SK-N-SH treated with all-trans-retinoic acid at 6 μM for 48 hours (cell line): ENCODE results near the gene PI16.

Experiments
- ATAC-seq: fragments of 200-7000 bp; cut with Tn5 transposase; 3 replicates; pipeline ENCODE4 v1.9.1; 2020; ENCODE audit warnings: mild to moderate bottlenecking, moderate library complexity
- ARNTL ChIP-seq: fragments of 450-650 bp; formaldehyde crosslinking; IDR thresholded peaks from 2 replicates; pipeline ENCODE4 v1.5.0; 2020; ENCODE audit warnings: low read depth, mild to moderate bottlenecking, moderate library complexity, borderline replicate concordance
- BACH2 ChIP-seq: fragments of 250-450 bp; sonication (Bioruptor Pico); IDR thresholded peaks from 2 replicates; pipeline ENCODE4 v1.9.0; 2021; ENCODE audit warnings: mild to moderate bottlenecking, borderline replicate concordance
- CREB5 ChIP-seq: fragments of 250-450 bp; sonication (Bioruptor Pico); IDR thresholded peaks from 2 replicates; pipeline ENCODE4 v1.5.1; 2020; ENCODE audit warnings: low read depth, mild to moderate bottlenecking, moderate library complexity
- CSDC2 ChIP-seq: fragments of 250-450 bp; sonication (Bioruptor Pico); IDR thresholded peaks from 2 replicates; pipeline ENCODE4 v1.5.0; 2020; ENCODE audit warnings: mild to moderate bottlenecking, moderate library complexity
- CSRNP3 ChIP-seq: fragments of 250-450 bp; sonication (Bioruptor Pico); IDR thresholded peaks from 2 replicates; pipeline ENCODE4 v1.5.1; 2021; ENCODE audit warnings: mild to moderate bottlenecking, moderate library complexity
- ESRRG ChIP-seq: fragments of 250-450 bp; sonication (Bioruptor Pico); IDR thresholded peaks from 2 replicates; pipeline ENCODE4 v1.6.1; 2021; ENCODE audit warnings: mild to moderate bottlenecking
- GLIS3 ChIP-seq: fragments of 250-450 bp; sonication (Bioruptor Pico); IDR thresholded peaks from 2 replicates; pipeline ENCODE4 v1.5.0; 2020; ENCODE audit warnings: mild to moderate bottlenecking, moderate library complexity
- ISL1 ChIP-seq: fragments of 250-450 bp; sonication (Bioruptor Pico); IDR thresholded peaks from 2 replicates; pipeline ENCODE4 v2.1.2; 2022; ENCODE audit warnings: mild to moderate bottlenecking, moderate library complexity
- OSR1 ChIP-seq: fragments of 250-450 bp; sonication (Bioruptor Pico); IDR thresholded peaks from 2 replicates; pipeline ENCODE4 v1.8.0; 2022; ENCODE audit warnings: moderate library complexity, mild to moderate bottlenecking, inconsistent platforms
- PATZ1 ChIP-seq: fragments of 250-450 bp; sonication (Bioruptor Pico); IDR thresholded peaks from 2 replicates; pipeline ENCODE4 v1.8.0; 2020; ENCODE audit warnings: mild to moderate bottlenecking, moderate library complexity, borderline replicate concordance
- POU6F1 ChIP-seq: fragments of 250-450 bp; sonication (Bioruptor Pico); IDR thresholded peaks from 2 replicates; pipeline ENCODE4 v1.8.0; 2021; ENCODE audit warnings: low read depth, mild to moderate bottlenecking, moderate library complexity, borderline replicate concordance
- PPARA ChIP-seq: fragments of 250-450 bp; sonication (Bioruptor Pico); IDR thresholded peaks from 2 replicates; pipeline ENCODE4 v1.5.0; 2020; ENCODE audit warnings: mild to moderate bottlenecking, borderline replicate concordance
- RARB ChIP-seq: fragments of 250-450 bp; sonication (Bioruptor Pico); IDR thresholded peaks from 2 replicates; pipeline ENCODE4 v1.8.0; 2021; ENCODE audit warnings: mild to moderate bottlenecking, moderate library complexity
- SNAI2 ChIP-seq: fragments of 250-450 bp; sonication (Bioruptor Pico); IDR thresholded peaks from 2 replicates; pipeline ENCODE4 v1.5.0; 2020; ENCODE audit warnings: mild to moderate bottlenecking, moderate library complexity
- TCF4 ChIP-seq: fragments of 250-450 bp; sonication (Bioruptor Pico); IDR thresholded peaks from 2 replicates; pipeline ENCODE4 v1.8.0; 2021; ENCODE audit warnings: mild to moderate bottlenecking, moderate library complexity, borderline replicate concordance
- TSHZ2 ChIP-seq: fragments of 250-450 bp; sonication (Bioruptor Pico); IDR thresholded peaks from 2 replicates; pipeline ENCODE4 v1.5.0; 2020; ENCODE audit warnings: mild to moderate bottlenecking, moderate library complexity
- ZC3H10 ChIP-seq: fragments of 250-450 bp; sonication (Bioruptor Pico); IDR thresholded peaks from 2 replicates; pipeline ENCODE4 v1.5.1; 2021; ENCODE audit warnings: mild to moderate bottlenecking, moderate library complexity
- ZFP3 ChIP-seq: fragments of 250-450 bp; sonication (Bioruptor Pico); IDR thresholded peaks from 2 replicates; pipeline ENCODE4 v1.5.0; 2020; ENCODE audit warnings: mild to moderate bottlenecking, moderate library complexity
- ZFP30 ChIP-seq: fragments of 450-650 bp; formaldehyde crosslinking; IDR thresholded peaks from 2 replicates; pipeline ENCODE4 v1.5.0; 2022; ENCODE audit warnings: mild to moderate bottlenecking, moderate library complexity
- ZNF565 ChIP-seq: fragments of 450-650 bp; formaldehyde crosslinking; conservative IDR thresholded peaks from 2 replicates; pipeline ENCODE4 v1.5.0; 2020; ENCODE audit warnings: low read depth, mild to moderate bottlenecking, moderate library complexity
- ZNF8 ChIP-seq: fragments of 450-650 bp; formaldehyde crosslinking; IDR thresholded peaks from 2 replicates; pipeline ENCODE4 v1.5.0; 2020; ENCODE audit warnings: mild to moderate bottlenecking, moderate library complexity

The PI16 gene

GRCh38 chr6:36959555-36960250, 5.2 kb downstream of the PI16 start:
- no peak for TF ChIP-seq GLIS3
- TF ChIP-seq PPARA (CRISPR knock-in tag), result no peak
- TF ChIP-seq BACH2 (CRISPR knock-in tag), result no peak
- no peak for TF ChIP-seq ARNTL
- TF ChIP-seq ESRRG (CRISPR knock-in tag), result no peak
- no peak for TF ChIP-seq CSDC2 (CRISPR knock-in tag)
- no peak for TF ChIP-seq POU6F1 (CRISPR knock-in tag)
- TF ChIP-seq ZNF8 (CRISPR knock-in tag), result no peak
- TF ChIP-seq OSR1 (CRISPR knock-in tag), result no peak
- TF ChIP-seq ZFP30 (CRISPR knock-in tag), result no peak
- no peak for TF ChIP-seq ISL1
- no peak for TF ChIP-seq ZFP3
- TF ChIP-seq TCF4, result no peak
- TF ChIP-seq CREB5 (CRISPR knock-in tag), result no peak
- ATAC-seq, result no peak

- no peak for ATAC-seq
- no peak for TF ChIP-seq TCF4
- TF ChIP-seq SNAI2 (CRISPR knock-in tag), result no peak
- no peak for TF ChIP-seq ZC3H10 (CRISPR knock-in tag)
- TF ChIP-seq PATZ1, result no peak
- no peak for TF ChIP-seq OSR1 (CRISPR knock-in tag)
- no peak for TF ChIP-seq TSHZ2 (CRISPR knock-in tag)
- no peak for TF ChIP-seq ZFP30 (CRISPR knock-in tag)
- TF ChIP-seq GLIS3, result no peak
- TF ChIP-seq RARB (CRISPR knock-in tag), result no peak
- no peak for TF ChIP-seq ARNTL
- no peak for TF ChIP-seq ZFP3
- no peak for TF ChIP-seq ZNF8 (CRISPR knock-in tag)
- TF ChIP-seq ISL1, result no peak
- no peak for TF ChIP-seq PPARA (CRISPR knock-in tag)
Observed at GRCh38 chr6:36961441-36962435, 7.2 kb downstream of the PI16 start.

- no peak for ATAC-seq
- TF ChIP-seq CSRNP3 (CRISPR knock-in tag) (no peak), ZNF565 (no peak), ZNF8 (CRISPR knock-in tag) (no peak), SNAI2 (CRISPR knock-in tag) (no peak), ZC3H10 (CRISPR knock-in tag) (no peak), GLIS3 (no peak), ISL1 (no peak), PPARA (CRISPR knock-in tag) (no peak), TSHZ2 (CRISPR knock-in tag) (no peak), ARNTL (no peak), ZFP3 (no peak), PATZ1 (no peak)
Observed at GRCh38 chr6:36962874-36963273, 8.3 kb downstream of the PI16 start.
